ENCODE results near the gene SH3TC1.

SH3TC1 gene

GRCh38 chr4:8171266-8171665, 27.8 kb upstream of the SH3TC1 start:
- no peak overlapping the region for H3K56ac ChIP-seq (ENCODE audit: low read length)
- no peak overlapping the region for H4K5ac ChIP-seq (ENCODE audit: low read length)
- DNase-seq = no peak
- H3K4ac ChIP-seq (ENCODE audit: low read depth, low read length) = no peak overlapping the region
- no peak overlapping the region for H2BK120ac ChIP-seq (ENCODE audit: low read depth, low read length)
- H3K27me3 ChIP-seq (ENCODE audit: insufficient read depth, low read length, poor library complexity) = no peaks in the 10 kb centered on the region
- no peaks in the 10 kb centered on the region for H3K79me1 ChIP-seq (ENCODE audit: low read length)
- no peak overlapping the region for H3K18ac ChIP-seq (ENCODE audit: low read length)
- no peak overlapping the region for H3K23ac ChIP-seq (ENCODE audit: low read length)
- no CpG with 5 or more reads among the region's 7 CpGs for WGBS (ENCODE audit: extremely low coverage, insufficient coverage, low lambda C conversion rate)
- H3K79me2 ChIP-seq (ENCODE audit: control insufficient read depth, insufficient read depth, low read length) = no peaks in the 10 kb centered on the region
- H3K36me3 ChIP-seq (ENCODE audit: control insufficient read depth, insufficient read depth, low read length) = no peaks in the 10 kb centered on the region
- no peak overlapping the region for H2AK5ac ChIP-seq (ENCODE audit: low read length)
- no peak overlapping the region for H2BK15ac ChIP-seq (replicated peaks; ENCODE audit: low read depth)
- no peak overlapping the region for H3K9ac ChIP-seq (ENCODE audit: low read length)
- no peak overlapping the region for H3K4me2 ChIP-seq (ENCODE audit: low read length)
- no peaks in the 10 kb centered on the region for H3K4me1 ChIP-seq (ENCODE audit: control insufficient read depth, low read depth, low read length)
- H3K4me3 ChIP-seq (ENCODE audit: low read length) = no peak overlapping the region
- H4K8ac ChIP-seq (ENCODE audit: low read depth, low read length) = no peak overlapping the region
- no peak overlapping the region for H2BK5ac ChIP-seq (ENCODE audit: low read length)
- no peak overlapping the region for H3K27ac ChIP-seq (ENCODE audit: low read depth, low read length)

GRCh38 chr4:8171984-8172924, 26.8 kb upstream of the SH3TC1 start:
- no peak overlapping the region for H2BK15ac ChIP-seq (replicated peaks; ENCODE audit: low read depth)
- H2BK120ac ChIP-seq (ENCODE audit: low read depth, low read length) = no peak overlapping the region
- no peak overlapping the region for H3K4me3 ChIP-seq (ENCODE audit: low read length)
- H3K18ac ChIP-seq (ENCODE audit: low read length) = no peak overlapping the region
- no peak for DNase-seq
- H3K56ac ChIP-seq (ENCODE audit: low read length) = no peak overlapping the region
- H4K8ac ChIP-seq (ENCODE audit: low read depth, low read length) = no peak overlapping the region
- H3K79me2 ChIP-seq (ENCODE audit: control insufficient read depth, insufficient read depth, low read length) = no peaks in the 10 kb centered on the region
- WGBS (ENCODE audit: extremely low coverage, insufficient coverage, low lambda C conversion rate) = no CpG with 5 or more reads among the region's 36 CpGs
- no peak overlapping the region for H3K23ac ChIP-seq (ENCODE audit: low read length)
- no peak overlapping the region for H4K5ac ChIP-seq (ENCODE audit: low read length)
- no peak overlapping the region for H3K27ac ChIP-seq (ENCODE audit: low read depth, low read length)
- no peak overlapping the region for H3K9ac ChIP-seq (ENCODE audit: low read length)
- no peaks in the 10 kb centered on the region for H3K27me3 ChIP-seq (ENCODE audit: insufficient read depth, low read length, poor library complexity)
- no peak overlapping the region for H3K4ac ChIP-seq (ENCODE audit: low read depth, low read length)
- no peak overlapping the region for H2BK5ac ChIP-seq (ENCODE audit: low read length)
- no peak overlapping the region for H3K4me2 ChIP-seq (ENCODE audit: low read length)
- no peaks in the 10 kb centered on the region for H3K79me1 ChIP-seq (ENCODE audit: low read length)
- no peaks in the 10 kb centered on the region for H3K4me1 ChIP-seq (ENCODE audit: control insufficient read depth, low read depth, low read length)
- H2AK5ac ChIP-seq (ENCODE audit: low read length) = no peak overlapping the region
- H3K36me3 ChIP-seq (ENCODE audit: control insufficient read depth, insufficient read depth, low read length) = no peaks in the 10 kb centered on the region

- WGBS (ENCODE audit: extremely low coverage, insufficient coverage, low lambda C conversion rate) = no CpG with 5 or more reads among the region's 13 CpGs
- no peaks in the 10 kb centered on the region for H3K27me3 ChIP-seq (ENCODE audit: insufficient read depth, low read length, poor library complexity)
- H3K56ac ChIP-seq (ENCODE audit: low read length) = no peak overlapping the region
- H3K9ac ChIP-seq (ENCODE audit: low read length) = no peak overlapping the region
- H3K4ac ChIP-seq (ENCODE audit: low read depth, low read length) = no peak overlapping the region
- no peak overlapping the region for H2AK5ac ChIP-seq (ENCODE audit: low read length)
- H3K79me2 ChIP-seq (ENCODE audit: control insufficient read depth, insufficient read depth, low read length) = no peaks in the 10 kb centered on the region
- no peak overlapping the region for H2BK15ac ChIP-seq (replicated peaks; ENCODE audit: low read depth)
- H3K4me1 ChIP-seq (ENCODE audit: control insufficient read depth, low read depth, low read length) = no peaks in the 10 kb centered on the region
- H4K8ac ChIP-seq (ENCODE audit: low read depth, low read length) = no peak overlapping the region
- H3K79me1 ChIP-seq (ENCODE audit: low read length) = no peaks in the 10 kb centered on the region
- DNase-seq = no peak
- H3K36me3 ChIP-seq (ENCODE audit: control insufficient read depth, insufficient read depth, low read length) = no peaks in the 10 kb centered on the region
- no peak overlapping the region for H2BK120ac ChIP-seq (ENCODE audit: low read depth, low read length)
- no peak overlapping the region for H3K27ac ChIP-seq (ENCODE audit: low read depth, low read length)
- no peak overlapping the region for H3K4me2 ChIP-seq (ENCODE audit: low read length)
- H2BK5ac ChIP-seq (ENCODE audit: low read length) = no peak overlapping the region
- no peak overlapping the region for H3K18ac ChIP-seq (ENCODE audit: low read length)
- H3K23ac ChIP-seq (ENCODE audit: low read length) = no peak overlapping the region
- H4K5ac ChIP-seq (ENCODE audit: low read length) = no peak overlapping the region
- H3K4me3 ChIP-seq (ENCODE audit: low read length) = no peak overlapping the region
Observed at GRCh38 chr4:8173492-8174242, 25.4 kb upstream of the SH3TC1 start.

GRCh38 chr4:8174970-8175369, 24.1 kb upstream of the SH3TC1 start:
- no peak overlapping the region for H3K4me2 ChIP-seq (ENCODE audit: low read length)
- no peak overlapping the region for H3K18ac ChIP-seq (ENCODE audit: low read length)
- H3K56ac ChIP-seq (ENCODE audit: low read length) = no peak overlapping the region
- no peak overlapping the region for H2AK5ac ChIP-seq (ENCODE audit: low read length)
- no peak overlapping the region for H2BK120ac ChIP-seq (ENCODE audit: low read depth, low read length)
- no peaks in the 10 kb centered on the region for H3K36me3 ChIP-seq (ENCODE audit: control insufficient read depth, insufficient read depth, low read length)
- no peaks in the 10 kb centered on the region for H3K79me2 ChIP-seq (ENCODE audit: control insufficient read depth, insufficient read depth, low read length)
- H3K4me1 ChIP-seq (ENCODE audit: control insufficient read depth, low read depth, low read length) = no peaks in the 10 kb centered on the region
- no peak overlapping the region for H3K9ac ChIP-seq (ENCODE audit: low read length)
- H3K4me3 ChIP-seq (ENCODE audit: low read length) = no peak overlapping the region
- no CpG with 5 or more reads among the region's 3 CpGs for WGBS (ENCODE audit: extremely low coverage, insufficient coverage, low lambda C conversion rate)
- no peak overlapping the region for H4K8ac ChIP-seq (ENCODE audit: low read depth, low read length)
- H3K79me1 ChIP-seq (ENCODE audit: low read length) = no peaks in the 10 kb centered on the region
- H3K23ac ChIP-seq (ENCODE audit: low read length) = no peak overlapping the region
- H4K5ac ChIP-seq (ENCODE audit: low read length) = no peak overlapping the region
- H3K27me3 ChIP-seq (ENCODE audit: insufficient read depth, low read length, poor library complexity) = no peaks in the 10 kb centered on the region
- no peak overlapping the region for H3K4ac ChIP-seq (ENCODE audit: low read depth, low read length)
- DNase-seq = no peak
- H2BK15ac ChIP-seq (replicated peaks; ENCODE audit: low read depth) = no peak overlapping the region
- no peak overlapping the region for H3K27ac ChIP-seq (ENCODE audit: low read depth, low read length)
- no peak overlapping the region for H2BK5ac ChIP-seq (ENCODE audit: low read length)

- Histone ChIP-seq H3K23ac (ENCODE audit: low read length) (no peak overlapping the region), H4K5ac (ENCODE audit: low read length) (no peak overlapping the region), H3K56ac (ENCODE audit: low read length) (no peak overlapping the region), H3K36me3 (ENCODE audit: control insufficient read depth, insufficient read depth, low read length) (no peaks in the 10 kb centered on the region), H3K79me2 (ENCODE audit: control insufficient read depth, insufficient read depth, low read length) (no peaks in the 10 kb centered on the region), H3K4ac (ENCODE audit: low read depth, low read length) (no peak overlapping the region), H2BK15ac (replicated peaks; ENCODE audit: low read depth) (no peak overlapping the region), H2BK5ac (ENCODE audit: low read length) (no peak overlapping the region), H3K9ac (ENCODE audit: low read length) (no peak overlapping the region), H2AK5ac (ENCODE audit: low read length) (no peak overlapping the region), H2BK120ac (ENCODE audit: low read depth, low read length) (no peak overlapping the region), H3K27ac (ENCODE audit: low read depth, low read length) (no peak overlapping the region), H3K4me3 (ENCODE audit: low read length) (no peak overlapping the region), H4K8ac (ENCODE audit: low read depth, low read length) (no peak overlapping the region), H3K4me1 (ENCODE audit: control insufficient read depth, low read depth, low read length) (no peaks in the 10 kb centered on the region), H3K27me3 (ENCODE audit: insufficient read depth, low read length, poor library complexity) (no peaks in the 10 kb centered on the region), H3K4me2 (ENCODE audit: low read length) (no peak overlapping the region), H3K18ac (ENCODE audit: low read length) (no peak overlapping the region), H3K79me1 (ENCODE audit: low read length) (no peaks in the 10 kb centered on the region)
- WGBS (ENCODE audit: extremely low coverage, insufficient coverage, low lambda C conversion rate) = no CpG with 5 or more reads among the region's 6 CpGs
- DNase-seq = no peak
Observed at GRCh38 chr4:8175686-8176085, 23.4 kb upstream of the SH3TC1 start.
